Urothelium cell line (cell line): ENCODE results near the gene SYCN.
"Not testable (repeated sequence)": the region's sequence is repeated elsewhere in the genome, so short reads cannot be mapped to it uniquely, and the experiment has no call there.

ENCODE experiments used
- DNase-seq: peaks from one replicate; pipeline ENCODE4 v3.0.0; 2011; ENCODE audit warnings: low spot score, mixed read lengths
- FAIRE-seq: peaks from 2 replicates; lab custom pipeline; 2011; peaks lifted over from hg19 to GRCh38; lab: Jason Lieb, UNC

Gene SYCN

GRCh38 chr19:39230096-39230764 lies 26.2 kb upstream of the SYCN start:
- FAIRE-seq: no peak
- no peak for DNase-seq

GRCh38 chr19:39224910-39225309 lies 20.8 kb upstream of the SYCN start:
- DNase-seq (no peak), FAIRE-seq (no peak)

GRCh38 chr19:39223703-39224279 lies 19.7 kb upstream of the SYCN start:
- FAIRE-seq (no peak), DNase-seq (peak; percentile 66)

GRCh38 chr19:39219108-39219507 lies 15.0 kb upstream of the SYCN start:
- DNase-seq, FAIRE-seq: not testable (repeated sequence)

- FAIRE-seq (no peak), DNase-seq (no peak)
Observed at GRCh38 chr19:39218230-39219007, 14.4 kb upstream of the SYCN start.

- FAIRE-seq (no peak), DNase-seq (no peak)
Observed at GRCh38 chr19:39217094-39217493, 13.0 kb upstream of the SYCN start.

GRCh38 chr19:39215323-39215722 lies 11.3 kb upstream of the SYCN start:
- DNase-seq, FAIRE-seq: not testable (repeated sequence)

- no peak for DNase-seq
Observed at GRCh38 chr19:39212375-39212742, 8.3 kb upstream of the SYCN start.

GRCh38 chr19:39211731-39212374 lies 7.8 kb upstream of the SYCN start:
- no peak for FAIRE-seq
- DNase-seq: no peak

More at GRCh38 chr19:39212375-39212742, 8.3 kb upstream of the SYCN start:
- no peak for FAIRE-seq

GRCh38 chr19:39209196-39209595 lies 5.1 kb upstream of the SYCN start:
- DNase-seq (no peak), FAIRE-seq (no peak)

GRCh38 chr19:39208175-39208795 lies 4.2 kb upstream of the SYCN start:
- FAIRE-seq (no peak), DNase-seq (no peak)

- FAIRE-seq: no peak
- DNase-seq: no peak
Observed at GRCh38 chr19:39207293-39207836, 3.3 kb upstream of the SYCN start.

- no peak for FAIRE-seq
- no peak for DNase-seq
Observed at GRCh38 chr19:39206122-39206521, 2.1 kb upstream of the SYCN start.

- DNase-seq (no peak), FAIRE-seq (no peak)
Observed at GRCh38 chr19:39205449-39205764, 1.3 kb upstream of the SYCN start.

- FAIRE-seq: no peak
- no peak for DNase-seq
Observed at GRCh38 chr19:39202998-39203355, 1.1 kb downstream of the SYCN start.

- no peak for DNase-seq
- no peak for FAIRE-seq
Observed at GRCh38 chr19:39200803-39201115, 3.3 kb downstream of the SYCN start.

GRCh38 chr19:39200066-39200802 lies 3.8 kb downstream of the SYCN start:
- DNase-seq: no peak
- peak; percentile 35 for FAIRE-seq

- DNase-seq: no peak
- no peak for FAIRE-seq
Observed at GRCh38 chr19:39199025-39199424, 5.0 kb downstream of the SYCN start.

- DNase-seq: no peak
Observed at GRCh38 chr19:39197808-39198207, 6.3 kb downstream of the SYCN start.

GRCh38 chr19:39196860-39197562 lies 7.1 kb downstream of the SYCN start, which contains the start of gene NCCRP1:
NCCRP1 (plus strand) TSS chr19:39196964; CDS start chr19:39196983, 19 bp downstream.
- FAIRE-seq (no peak), DNase-seq (no peak)

More at GRCh38 chr19:39197808-39198207, 6.3 kb downstream of the SYCN start:
- FAIRE-seq: no peak
